Measurements from ENCODE around the gene THBD. TPM values are rescaled to one million over a fixed set of nuclear protein-coding genes. Genes with fewer than 3 reads are reported as not detected.
A peak's percentile ranks its signal among the peaks of the same experiment; 100 is the strongest.

The THBD gene
- total RNA-seq, 1 donor from 2014 or later: 18.9 TPM

GRCh38 chr20:23052904-23053303, 3.4 kb upstream of the THBD start:
- no peak for TF ChIP-seq CTCF (conservative IDR thresholded peaks at IDR 0.05; ENCODE audit: low read depth, low read length)
- DNase-seq (ENCODE audit: low read depth): no peak
- no peak overlapping the region for H3K4me3 ChIP-seq (ENCODE audit: low read depth, low read length)

- peak; percentile 55 for DNase-seq (ENCODE audit: low read depth)
- peak; percentile 81 for TF ChIP-seq CTCF (conservative IDR thresholded peaks at IDR 0.05; ENCODE audit: low read depth, low read length)
- peak overlapping the region; percentile 65 for H3K4me3 ChIP-seq (ENCODE audit: low read depth, low read length)
These were observed 1.6 kb upstream of the THBD start for GRCh38 chr20:23050847-23051627.

GRCh38 chr20:23050076-23050838, 785 bp upstream of the THBD start:
- peak overlapping the region; percentile 65 for H3K4me3 ChIP-seq (ENCODE audit: low read depth, low read length)
- DNase-seq (ENCODE audit: low read depth): no peak
- no peak for TF ChIP-seq CTCF (conservative IDR thresholded peaks at IDR 0.05; ENCODE audit: low read depth, low read length)

GRCh38 chr20:23048283-23049200, 930 bp downstream of the THBD start:
- no peak for DNase-seq (ENCODE audit: low read depth)
- H3K4me3 ChIP-seq (ENCODE audit: low read depth, low read length): peak overlapping the region; percentile 65
- TF ChIP-seq CTCF (conservative IDR thresholded peaks at IDR 0.05; ENCODE audit: low read depth, low read length): peak; percentile 40

GRCh38 chr20:23047738-23048214, 1.7 kb downstream of the THBD start:
- H3K4me3 ChIP-seq (ENCODE audit: low read depth, low read length): peak overlapping the region; percentile 65
- TF ChIP-seq CTCF (conservative IDR thresholded peaks at IDR 0.05; ENCODE audit: low read depth, low read length): no peak
- no peak for DNase-seq (ENCODE audit: low read depth)

GRCh38 chr20:23047001-23047737, 2.3 kb downstream of the THBD start:
- H3K4me3 ChIP-seq (ENCODE audit: low read depth, low read length): peak overlapping the region; percentile 65
- no peak for DNase-seq (ENCODE audit: low read depth)

More at GRCh38 chr20:23047001-23047737, 2.3 kb downstream of the THBD start:
- TF ChIP-seq CTCF (conservative IDR thresholded peaks at IDR 0.05; ENCODE audit: low read depth, low read length): no peak

Measured in epithelial cell of proximal tubule (primary cell).